Type B pancreatic cell (in vitro differentiated cells): ENCODE measurements around the gene CCDC86. TPM values are rescaled to one million over a fixed set of nuclear protein-coding genes. Genes with fewer than 3 reads are reported as not detected.

Experiments used
- DNase-seq: peaks from one replicate; pipeline ENCODE4 v3.0.0; 2021; ENCODE audit warnings: mixed read lengths; ENCODE audit not compliant: unreplicated experiment; ENCODE audit errors: extremely low spot score
- H3K27ac Mint-ChIP-seq: 2 replicates; pipeline ENCODE4 v1.8.0; 2021; ENCODE audit warnings: mild to moderate bottlenecking, mixed read lengths
- H3K27me3 Mint-ChIP-seq: 2 replicates; pipeline ENCODE4 v1.8.0; 2021; ENCODE audit warnings: mixed read lengths
- H3K36me3 Mint-ChIP-seq: 2 replicates; pipeline ENCODE4 v1.8.0; 2021; ENCODE audit warnings: mixed read lengths
- H3K4me1 Mint-ChIP-seq: one replicate; pipeline ENCODE4 v1.8.0; 2021; ENCODE audit warnings: mixed read lengths; ENCODE audit not compliant: unreplicated experiment
- H3K4me3 Mint-ChIP-seq: 2 replicates; pipeline ENCODE4 v1.8.0; 2021; ENCODE audit warnings: mild to moderate bottlenecking, mixed read lengths
- H3K9me3 Mint-ChIP-seq: 2 replicates; pipeline ENCODE4 v1.8.0; 2021; ENCODE audit warnings: mixed read lengths
- CTCF ChIP-seq: fragments of 200-600 bp; sonication (generic); conservative IDR thresholded peaks from 2 replicates; pipeline ENCODE4 v1.5.0; 2021; ENCODE audit warnings: antibody characterized with exemption, mild to moderate bottlenecking
- total RNA-seq: library from RNA; stranded (reverse); gene quantifications from 2 replicates; pipeline ENCODE4 v1.2.1, GENCODE V29; 2021; ENCODE audit warnings: low replicate concordance

The CCDC86 gene
- total RNA-seq, 1 donor from 2014 or later = 31.1 TPM

GRCh38 chr11:60854847-60855725 lies 13.2 kb downstream of the CCDC86 start:
- H3K36me3 Mint-ChIP-seq = peaks cover 11% of the 10 kb centered on the region
- peaks cover 3% of the 10 kb centered on the region for H3K27me3 Mint-ChIP-seq
- peak overlapping the region; percentile 77 for H3K4me3 Mint-ChIP-seq
- H3K4me1 Mint-ChIP-seq = peaks cover 25% of the 10 kb centered on the region
- H3K27ac Mint-ChIP-seq = peak overlapping the region; percentile 70
- no peak for TF ChIP-seq CTCF
- no peak for DNase-seq
- H3K9me3 Mint-ChIP-seq = no peaks in the 10 kb centered on the region

GRCh38 chr11:60855726-60856633 lies 14.1 kb downstream of the CCDC86 start, which contains the start of gene PTGDR2:
TSS of gene PTGDR2 (minus strand) at chr11:60855950. CDS start at chr11:60853722, 2,228 bp downstream.
- peaks cover 3% of the 10 kb centered on the region for H3K27me3 Mint-ChIP-seq
- H3K27ac Mint-ChIP-seq = peak within 1 kb of the TSS; percentile 70
- no peak for DNase-seq
- H3K9me3 Mint-ChIP-seq = no peaks in the 10 kb centered on the region
- H3K36me3 Mint-ChIP-seq = peaks cover 7% of the 10 kb centered on the region
- peak within 1 kb of the TSS; percentile 77 for H3K4me3 Mint-ChIP-seq
- peaks cover 25% of the 10 kb centered on the region for H3K4me1 Mint-ChIP-seq
- no peak for TF ChIP-seq CTCF

GRCh38 chr11:60857378-60858232 lies 15.7 kb downstream of the CCDC86 start:
- DNase-seq = no peak
- no peaks in the 10 kb centered on the region for H3K9me3 Mint-ChIP-seq
- H3K27me3 Mint-ChIP-seq = peaks cover 3% of the 10 kb centered on the region
- H3K27ac Mint-ChIP-seq = peak overlapping the region; percentile 16
- peaks cover 25% of the 10 kb centered on the region for H3K4me1 Mint-ChIP-seq
- no peak overlapping the region for H3K4me3 Mint-ChIP-seq
- no peaks in the 10 kb centered on the region for H3K36me3 Mint-ChIP-seq
- TF ChIP-seq CTCF = no peak

- peaks cover 25% of the 10 kb centered on the region for H3K4me1 Mint-ChIP-seq
- TF ChIP-seq CTCF = no peak
- no peaks in the 10 kb centered on the region for H3K36me3 Mint-ChIP-seq
- no peak for DNase-seq
- H3K27me3 Mint-ChIP-seq = peaks cover 3% of the 10 kb centered on the region
- no peaks in the 10 kb centered on the region for H3K9me3 Mint-ChIP-seq
- no peak overlapping the region for H3K4me3 Mint-ChIP-seq
- H3K27ac Mint-ChIP-seq = no peak overlapping the region
These were observed 16.3 kb downstream of the CCDC86 start for GRCh38 chr11:60858236-60858635.
